GM21528 (cell line): ENCODE results near the gene PDIA2.

Experiments used
- ATAC-seq: cut with Tn5 transposase; IDR thresholded peaks from one replicate; pipeline ENCODE4 v1.9.1; 2021; ENCODE audit warnings: mild to moderate bottlenecking, moderate library complexity; ENCODE audit not compliant: unreplicated experiment, low FRiP score

Gene PDIA2

GRCh38 chr16:296276-296675 is 13.3 kb downstream of the PDIA2 start:
- ATAC-seq = no peak

- ATAC-seq = no peak
Measured at GRCh38 chr16:296806-297510, 14.0 kb downstream of the PDIA2 start.

GRCh38 chr16:297832-298231 is 14.9 kb downstream of the PDIA2 start:
- ATAC-seq = no peak

GRCh38 chr16:301235-301634 is 18.3 kb downstream of the PDIA2 start:
- ATAC-seq = no peak

- ATAC-seq = no peak
Measured at GRCh38 chr16:301950-302349, 19.0 kb downstream of the PDIA2 start.

GRCh38 chr16:303760-304505 is 21.0 kb downstream of the PDIA2 start:
- ATAC-seq = no peak

GRCh38 chr16:305916-306626 is 23.1 kb downstream of the PDIA2 start:
- ATAC-seq = no peak

GRCh38 chr16:306911-307370 is 24.0 kb downstream of the PDIA2 start:
- no peak for ATAC-seq

GRCh38 chr16:307691-308312 is 24.8 kb downstream of the PDIA2 start:
- no peak for ATAC-seq

- ATAC-seq = no peak
Measured at GRCh38 chr16:309476-309875, 26.5 kb downstream of the PDIA2 start.

- no peak for ATAC-seq
Measured at GRCh38 chr16:311725-312124, 28.8 kb downstream of the PDIA2 start.

GRCh38 chr16:314351-314750 is 31.4 kb downstream of the PDIA2 start:
- no peak for ATAC-seq

- ATAC-seq = no peak
Measured at GRCh38 chr16:314795-315299, 31.9 kb downstream of the PDIA2 start.

GRCh38 chr16:316741-317464 is 33.9 kb downstream of the PDIA2 start:
- ATAC-seq = no peak

- no peak for ATAC-seq
Measured at GRCh38 chr16:317583-317982, 34.6 kb downstream of the PDIA2 start.

GRCh38 chr16:318628-319027 is 35.7 kb downstream of the PDIA2 start:
- no peak for ATAC-seq

GRCh38 chr16:320206-320605 is 37.2 kb downstream of the PDIA2 start:
- no peak for ATAC-seq

- ATAC-seq = no peak
Measured at GRCh38 chr16:321532-321931, 38.6 kb downstream of the PDIA2 start.

GRCh38 chr16:322476-323143 is 39.6 kb downstream of the PDIA2 start:
- no peak for ATAC-seq

- no peak for ATAC-seq
Measured at GRCh38 chr16:324201-324450, 41.2 kb downstream of the PDIA2 start.
